ENCODE measurements around the gene SH3BP4. TPM values are rescaled to one million over a fixed set of nuclear protein-coding genes. Genes with fewer than 3 reads are reported as not detected.

The SH3BP4 gene
- total and polyA plus RNA-seq, 2 of the 13 experiments (the other 11 are each of a cell fraction or from before 2014, with no cell fraction given): 34.6 to 99.1 TPM

DNA sequence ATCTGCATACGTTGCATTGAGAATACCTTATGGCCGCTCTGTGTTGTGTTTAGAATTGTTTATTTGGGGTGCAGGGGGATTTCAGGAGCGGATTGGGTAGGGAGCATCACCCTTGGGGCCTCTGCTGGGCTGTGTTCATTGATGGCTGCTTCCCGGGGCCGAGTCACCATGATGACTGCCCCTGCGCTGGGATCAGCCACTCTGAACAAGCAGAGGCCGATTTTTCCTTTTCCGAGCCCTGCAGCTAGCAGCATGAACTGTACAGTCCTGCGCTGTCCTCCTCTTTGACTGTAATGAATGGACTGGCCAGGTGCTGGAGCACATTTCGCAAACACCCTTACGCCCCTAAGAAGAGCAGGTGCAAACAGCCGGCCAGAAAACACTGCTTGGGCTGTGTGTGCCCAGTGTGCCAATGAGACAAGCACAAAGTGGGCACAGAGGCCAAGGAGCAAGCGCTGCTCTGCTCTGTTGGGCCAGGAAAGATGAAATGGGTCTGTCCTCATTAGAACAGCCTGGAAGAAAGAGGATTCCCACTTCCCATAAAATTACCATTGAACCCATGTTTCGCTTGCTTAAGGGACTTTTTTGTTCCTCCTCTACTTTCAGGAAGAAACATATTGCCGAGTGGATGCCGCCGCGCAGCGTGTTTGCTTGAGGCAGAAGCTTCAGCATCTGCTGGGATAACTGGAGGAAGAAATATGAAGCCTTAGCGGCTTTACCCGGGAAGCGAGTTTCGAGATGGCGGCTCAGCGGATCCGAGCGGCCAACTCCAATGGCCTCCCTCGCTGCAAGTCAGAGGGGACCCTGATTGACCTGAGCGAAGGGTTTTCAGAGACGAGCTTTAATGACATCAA is 82.7 kb downstream of the SH3BP4 start:
- in situ Hi-C loops (cut with HindIII; ENCODE audit: extremely low pct_ligation_motif_present, low pct_unique_long_range_greater_than_20kb): no loop called here
- BruUV-seq (replicated peaks): no TSS peak
- ChIA-PET CTCF (ENCODE audit: low intra/inter-chr PET ratio, low total read pairs) (no interaction called here), POLR2A (no interaction called here)
- no peak for FAIRE-seq
- peaks cover 73% of the 10 kb centered on the region for H4K20me1 ChIP-seq (ENCODE audit: insufficient read depth, low read length)
- H3K4me2 ChIP-seq (ENCODE audit: low read depth, low read length): no peak overlapping the region
- peak; percentile 29 for TF ChIP-seq AGO2 (optimal IDR thresholded peaks at IDR 0.05; ENCODE audit: low read depth, low read length)
- no peak for TF ChIP-seq ZNF451 (CRISPR knock-in tag; IDR thresholded peaks at IDR 0.05)
- TF ChIP-seq, protein P1, sequence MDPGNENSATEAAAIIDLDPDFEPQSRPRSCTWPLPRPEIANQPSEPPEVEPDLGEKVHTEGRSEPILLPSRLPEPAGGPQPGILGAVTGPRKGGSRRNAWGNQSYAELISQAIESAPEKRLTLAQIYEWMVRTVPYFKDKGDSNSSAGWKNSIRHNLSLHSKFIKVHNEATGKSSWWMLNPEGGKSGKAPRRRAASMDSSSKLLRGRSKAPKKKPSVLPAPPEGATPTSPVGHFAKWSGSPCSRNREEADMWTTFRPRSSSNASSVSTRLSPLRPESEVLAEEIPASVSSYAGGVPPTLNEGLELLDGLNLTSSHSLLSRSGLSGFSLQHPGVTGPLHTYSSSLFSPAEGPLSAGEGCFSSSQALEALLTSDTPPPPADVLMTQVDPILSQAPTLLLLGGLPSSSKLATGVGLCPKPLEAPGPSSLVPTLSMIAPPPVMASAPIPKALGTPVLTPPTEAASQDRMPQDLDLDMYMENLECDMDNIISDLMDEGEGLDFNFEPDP (CRISPR knock-in tag; conservative IDR thresholded peaks at IDR 0.05): 0 out of 2 replicates have a peak, but pooled peaks have one; percentile 43
- intact Hi-C loops (cut with micrococcal nuclease; ENCODE audit: unreplicated experiment): no loop called here
- peaks cover 43 to 77% of the 10 kb centered on the region in 2 experiments for H3K36me3 ChIP-seq (replicated peaks in 1 of 2; ENCODE audit: control insufficient read depth in 1 of 2, insufficient read depth in 2 of 2, low read length in 2 of 2)
- peaks cover 46% of the 10 kb centered on the region for H3K79me2 ChIP-seq (ENCODE audit: insufficient read depth, low read length)
- ATAC-seq: no peak
- no peak overlapping the region for H3K9ac ChIP-seq (ENCODE audit: insufficient read depth, low read depth, low read length)
- H3K4me1 ChIP-seq (ENCODE audit: insufficient read depth, low read length): peaks cover 7% of the 10 kb centered on the region; the same call in 1 of the 2 replicates
- no peak overlapping the region for H2AFZ ChIP-seq (ENCODE audit: low read length)
- no peaks in the 10 kb centered on the region for H3K27me3 ChIP-seq (ENCODE audit: control insufficient read depth in 1 of 2, insufficient read depth in 2 of 2, low read length in 2 of 2)
- H3K27ac ChIP-seq (ENCODE audit: extremely low read length, insufficient read depth, low read length): no peak overlapping the region
- WGBS (ENCODE audit: low lambda C conversion rate): 96% methylated on average over 30 of the region's 30 CpGs
- no peak overlapping the region for H3K4me3 ChIP-seq (replicated peaks in 1 of 3; ENCODE audit: insufficient read depth in 1 of 3, low read depth in 2 of 3, low read length in 3 of 3)
- no peak for DNase-seq (ENCODE audit: low spot score)
- no peaks in the 10 kb centered on the region for H3K9me3 ChIP-seq (ENCODE audit: low read length)

GRCh38 chr2:235037604-235038166 is 85.9 kb downstream of the SH3BP4 start:
- FAIRE-seq: no peak
- no peak overlapping the region for H2AFZ ChIP-seq (ENCODE audit: low read length)
- peaks cover 16% of the 10 kb centered on the region for H3K79me2 ChIP-seq (ENCODE audit: insufficient read depth, low read length)
- 97% methylated on average over 8 of the region's 8 CpGs for WGBS (ENCODE audit: low lambda C conversion rate)
- ATAC-seq: no peak
- peaks cover 54% of the 10 kb centered on the region for H4K20me1 ChIP-seq (ENCODE audit: insufficient read depth, low read length)
- in situ Hi-C loops (cut with HindIII; ENCODE audit: extremely low pct_ligation_motif_present, low pct_unique_long_range_greater_than_20kb) (no loop called here), intact Hi-C loops (cut with micrococcal nuclease; ENCODE audit: unreplicated experiment) (no loop called here)
- no peaks in the 10 kb centered on the region for H3K4me1 ChIP-seq (ENCODE audit: insufficient read depth, low read length)
- no peak overlapping the region for H3K27ac ChIP-seq (ENCODE audit: extremely low read length, insufficient read depth, low read length)
- H3K36me3 ChIP-seq (replicated peaks in 1 of 2; ENCODE audit: control insufficient read depth in 1 of 2, insufficient read depth in 2 of 2, low read length in 2 of 2): peaks cover 61 to 93% of the 10 kb centered on the region in 2 experiments
- H3K4me2 ChIP-seq (ENCODE audit: low read depth, low read length): no peak overlapping the region
- H3K27me3 ChIP-seq (ENCODE audit: control insufficient read depth in 1 of 2, insufficient read depth in 2 of 2, low read length in 2 of 2): no peaks in the 10 kb centered on the region
- no peak overlapping the region for H3K9ac ChIP-seq (ENCODE audit: insufficient read depth, low read depth, low read length)
- POLR2A ChIA-PET: no interaction called here
- DNase-seq (ENCODE audit: low spot score): no peak
- BruUV-seq (replicated peaks): no TSS peak
- no peaks in the 10 kb centered on the region for H3K9me3 ChIP-seq (ENCODE audit: low read length)
- TF ChIP-seq, protein P2, sequence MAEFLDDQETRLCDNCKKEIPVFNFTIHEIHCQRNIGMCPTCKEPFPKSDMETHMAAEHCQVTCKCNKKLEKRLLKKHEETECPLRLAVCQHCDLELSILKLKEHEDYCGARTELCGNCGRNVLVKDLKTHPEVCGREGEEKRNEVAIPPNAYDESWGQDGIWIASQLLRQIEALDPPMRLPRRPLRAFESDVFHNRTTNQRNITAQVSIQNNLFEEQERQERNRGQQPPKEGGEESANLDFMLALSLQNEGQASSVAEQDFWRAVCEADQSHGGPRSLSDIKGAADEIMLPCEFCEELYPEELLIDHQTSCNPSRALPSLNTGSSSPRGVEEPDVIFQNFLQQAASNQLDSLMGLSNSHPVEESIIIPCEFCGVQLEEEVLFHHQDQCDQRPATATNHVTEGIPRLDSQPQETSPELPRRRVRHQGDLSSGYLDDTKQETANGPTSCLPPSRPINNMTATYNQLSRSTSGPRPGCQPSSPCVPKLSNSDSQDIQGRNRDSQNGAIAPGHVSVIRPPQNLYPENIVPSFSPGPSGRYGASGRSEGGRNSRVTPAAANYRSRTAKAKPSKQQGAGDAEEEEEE (CRISPR knock-in tag; IDR thresholded peaks at IDR 0.05; ENCODE audit: borderline replicate concordance): no peak
- TF ChIP-seq CHD4 (IDR thresholded peaks at IDR 0.05; ENCODE audit: borderline replicate concordance, low read length): no peak
- no peak for TF ChIP-seq SNAI1 (CRISPR knock-in tag; IDR thresholded peaks at IDR 0.05; ENCODE audit: borderline replicate concordance)
- TF ChIP-seq RBM22 (optimal IDR thresholded peaks at IDR 0.05; ENCODE audit: low read length): peak; percentile 52
- no peak overlapping the region for H3K4me3 ChIP-seq (replicated peaks in 1 of 3; ENCODE audit: insufficient read depth in 1 of 3, low read depth in 2 of 3, low read length in 3 of 3)
- CTCF ChIA-PET (ENCODE audit: low intra/inter-chr PET ratio, low total read pairs): no interaction called here

Measured in HepG2 (cell line).